ENCODE measurements around the gene TIGAR.

Gene TIGAR

GRCh38 chr12:4380332-4380731 is 59.3 kb downstream of the TIGAR start:
- DNase-seq: no peak

- DNase-seq: no peak
Measured at GRCh38 chr12:4383304-4383865, 62.4 kb downstream of the TIGAR start.

GRCh38 chr12:4386801-4387200 is 65.8 kb downstream of the TIGAR start:
- no peak for DNase-seq

GRCh38 chr12:4387607-4388006 is 66.6 kb downstream of the TIGAR start:
- DNase-seq: no peak

GRCh38 chr12:4388032-4388431 is 67.0 kb downstream of the TIGAR start:
- DNase-seq: no peak

GRCh38 chr12:4388662-4389061 is 67.6 kb downstream of the TIGAR start:
- no peak for DNase-seq

GRCh38 chr12:4392223-4392742 is 71.3 kb downstream of the TIGAR start:
- DNase-seq: no peak

DNA sequence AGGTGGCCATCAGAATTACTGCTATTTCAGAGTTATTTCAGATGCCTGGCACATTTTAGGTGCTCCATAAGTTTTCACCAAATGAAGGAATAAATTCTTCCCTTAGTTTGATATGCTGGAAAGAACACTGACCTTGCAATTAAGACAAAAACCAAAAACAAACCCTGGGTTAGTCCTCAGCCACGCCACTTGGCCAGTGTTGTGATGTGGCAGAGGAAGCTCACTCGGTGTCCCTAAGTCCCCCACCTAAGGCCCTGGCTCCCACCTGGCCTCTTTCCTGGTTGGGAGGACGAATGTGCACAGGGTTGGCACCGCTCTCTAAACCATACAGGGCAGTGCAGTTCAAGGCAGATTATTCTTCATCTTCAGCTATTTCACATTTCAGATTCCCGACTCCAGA is 72.2 kb downstream of the TIGAR start:
- DNase-seq: no peak

- DNase-seq: no peak
Measured at GRCh38 chr12:4395818-4396217, 74.8 kb downstream of the TIGAR start.

DNA sequence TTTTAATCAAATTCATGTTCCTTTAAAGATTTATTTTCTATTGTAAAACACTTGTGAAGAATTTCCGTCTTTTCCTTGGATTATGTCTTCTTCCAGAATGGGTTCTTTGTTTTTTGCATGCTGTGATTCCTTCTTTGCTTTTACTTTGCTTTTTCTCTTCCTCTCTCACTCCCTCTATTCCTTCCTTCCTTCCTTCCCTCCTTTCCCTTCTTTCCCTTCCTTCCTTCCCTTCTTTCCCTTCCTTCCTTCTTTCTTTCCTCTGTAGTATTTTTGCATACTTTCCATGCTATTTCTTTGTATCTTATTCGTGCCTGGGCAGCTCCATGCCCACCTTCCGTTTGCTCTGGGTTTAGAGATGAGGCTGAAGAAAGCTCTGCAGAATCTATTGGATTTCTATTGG is 80.1 kb downstream of the TIGAR start:
- no peak for DNase-seq

DNA sequence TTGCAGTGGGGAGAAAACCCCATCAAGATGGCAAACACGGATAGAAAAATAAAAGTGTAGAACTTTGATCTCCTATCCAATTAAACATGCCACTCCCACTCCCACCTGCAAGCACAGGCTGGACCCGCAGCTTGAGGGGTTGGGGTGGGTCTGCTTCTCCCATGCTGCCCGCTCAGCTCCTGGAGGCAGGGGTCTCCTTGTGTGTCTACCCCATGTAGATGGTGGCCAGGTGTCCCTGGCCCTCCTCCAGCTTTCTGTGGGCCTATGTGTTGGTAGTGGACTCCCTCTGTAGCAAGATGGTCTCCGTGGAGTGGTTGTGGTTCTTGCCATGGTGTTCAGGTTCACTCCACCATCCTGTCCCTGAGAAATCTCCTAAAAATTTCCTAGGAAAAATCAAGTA is 82.0 kb downstream of the TIGAR start:
- no peak for DNase-seq
